Endodermal cell (in vitro differentiated cells): ENCODE results near the gene DLG2. TPM values are rescaled to one million over a fixed set of nuclear protein-coding genes. Genes with fewer than 3 reads are reported as not detected.

Source experiments
- DNase-seq: peaks from one replicate; pipeline ENCODE4 v3.0.0-alpha.2; 2017
- H3K27ac ChIP-seq: 2 replicates; pipeline ENCODE4 v1.5.1; 2013; ENCODE audit warnings: mild to moderate bottlenecking, low read depth, low read length, moderate library complexity
- H3K27me3 ChIP-seq: 2 replicates; pipeline ENCODE4 v1.6.1; 2013; ENCODE audit warnings: mild to moderate bottlenecking, low read length, moderate library complexity; ENCODE audit not compliant: insufficient read depth, control insufficient read depth, poor library complexity, severe bottlenecking
- H3K36me3 ChIP-seq: 2 replicates; pipeline ENCODE4 v1.7.0; 2013; ENCODE audit warnings: mild to moderate bottlenecking, low read length, moderate library complexity; ENCODE audit not compliant: control insufficient read depth, insufficient read depth
- H3K4me1 ChIP-seq: one replicate; pipeline ENCODE4 v1.7.0; 2013; ENCODE audit warnings: low read length; ENCODE audit not compliant: control insufficient read depth, insufficient read depth
- H3K4me3 ChIP-seq: 2 replicates; pipeline ENCODE4 v1.5.1; 2013; ENCODE audit warnings: mild to moderate bottlenecking, low read length, moderate library complexity
- H3K9ac ChIP-seq: 2 replicates; pipeline ENCODE4 v1.6.1; 2013; ENCODE audit warnings: mild to moderate bottlenecking, low read length, moderate library complexity; ENCODE audit not compliant: poor library complexity, severe bottlenecking; ENCODE audit errors: extremely low read depth
- H3K9me3 ChIP-seq: 2 replicates; pipeline ENCODE4 v1.6.1; 2013; ENCODE audit warnings: mild to moderate bottlenecking, low read length, moderate library complexity; ENCODE audit not compliant: control insufficient read depth
- H3K27ac Mint-ChIP-seq: 2 replicates; pipeline ENCODE4 v1.8.0; 2020; ENCODE audit warnings: mixed read lengths
- H3K27me3 Mint-ChIP-seq: 2 replicates; pipeline ENCODE4 v1.8.0; 2021; ENCODE audit warnings: mild to moderate bottlenecking, mixed read lengths; ENCODE audit not compliant: insufficient read depth
- H3K36me3 Mint-ChIP-seq: 2 replicates; pipeline ENCODE4 v1.8.0; 2020; ENCODE audit warnings: low read depth, mixed read lengths
- H3K4me1 Mint-ChIP-seq: 2 replicates; pipeline ENCODE4 v1.8.0; 2020; ENCODE audit warnings: mixed read lengths
- H3K4me3 Mint-ChIP-seq: 2 replicates; pipeline ENCODE4 v1.8.0; 2020; ENCODE audit warnings: mild to moderate bottlenecking, moderate library complexity, mixed read lengths
- H3K9me3 Mint-ChIP-seq: 2 replicates; pipeline ENCODE4 v1.8.0; 2020; ENCODE audit warnings: mild to moderate bottlenecking, mixed read lengths
- WGBS, 2 experiments: methylation state at CpG; one replicate each; pipeline versions ENCODE4 v1.1.5 to v1.1.7; 2013; ENCODE audit warnings: missing lambda C conversion rate in 2 of 2, mixed read lengths in 1 of 2; ENCODE audit not compliant: insufficient coverage in 1 of 2, insufficient read length in 1 of 2; 5-methylcytosine and 5-hydroxymethylcytosine counted together
- total RNA-seq, 2 donors: library from RNA; stranded (reverse); fragmentation: NEBNext Ultra II Directional in 1 of 2; extraction: Animal tissue kit (Norgen Biotek cat#: 25700) in 1 of 2; gene quantifications; 2 replicates in 1 of 2; 3 replicates in 1 of 2; pipeline ENCODE4 v1.2.1, GENCODE V29; 2021
- TF ChIP-seq, protein P1 (sequence below): fragments of 200-600 bp; sonication (generic); conservative IDR thresholded peaks from 2 replicates; pipeline ENCODE4 v1.5.0; 2021; ENCODE audit warnings: antibody characterized with exemption, mild to moderate bottlenecking

The DLG2 gene
- total RNA-seq, 2 donors from 2014 or later, result 9.6 to 10.6 TPM

DNA sequence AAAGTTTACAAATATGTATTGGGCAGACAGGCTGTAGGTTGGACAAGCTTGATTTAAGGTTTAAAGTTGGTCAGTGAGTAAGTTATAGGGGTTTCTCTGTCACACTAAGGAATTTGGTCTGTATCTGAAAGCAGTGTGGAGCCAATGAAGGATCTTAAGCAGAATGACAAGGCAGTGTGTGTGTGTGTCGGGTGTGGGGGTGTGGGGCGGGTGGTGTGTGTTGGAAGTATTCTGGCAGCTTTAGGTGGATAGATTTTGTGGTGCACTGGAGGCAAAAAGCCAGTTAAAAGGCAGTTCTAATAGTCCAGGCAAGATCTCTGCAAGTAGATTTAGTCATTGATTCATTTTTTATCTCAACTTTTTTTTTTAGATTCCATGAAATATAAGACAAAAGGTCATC is 1334.2 kb downstream of the DLG2 start:
- no peak for DNase-seq
- H3K27me3 ChIP-seq, result no peaks in the 10 kb centered on the region
- TF ChIP-seq, protein P1, sequence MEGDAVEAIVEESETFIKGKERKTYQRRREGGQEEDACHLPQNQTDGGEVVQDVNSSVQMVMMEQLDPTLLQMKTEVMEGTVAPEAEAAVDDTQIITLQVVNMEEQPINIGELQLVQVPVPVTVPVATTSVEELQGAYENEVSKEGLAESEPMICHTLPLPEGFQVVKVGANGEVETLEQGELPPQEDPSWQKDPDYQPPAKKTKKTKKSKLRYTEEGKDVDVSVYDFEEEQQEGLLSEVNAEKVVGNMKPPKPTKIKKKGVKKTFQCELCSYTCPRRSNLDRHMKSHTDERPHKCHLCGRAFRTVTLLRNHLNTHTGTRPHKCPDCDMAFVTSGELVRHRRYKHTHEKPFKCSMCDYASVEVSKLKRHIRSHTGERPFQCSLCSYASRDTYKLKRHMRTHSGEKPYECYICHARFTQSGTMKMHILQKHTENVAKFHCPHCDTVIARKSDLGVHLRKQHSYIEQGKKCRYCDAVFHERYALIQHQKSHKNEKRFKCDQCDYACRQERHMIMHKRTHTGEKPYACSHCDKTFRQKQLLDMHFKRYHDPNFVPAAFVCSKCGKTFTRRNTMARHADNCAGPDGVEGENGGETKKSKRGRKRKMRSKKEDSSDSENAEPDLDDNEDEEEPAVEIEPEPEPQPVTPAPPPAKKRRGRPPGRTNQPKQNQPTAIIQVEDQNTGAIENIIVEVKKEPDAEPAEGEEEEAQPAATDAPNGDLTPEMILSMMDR, result no peak
- no peaks in the 10 kb centered on the region for H3K27me3 Mint-ChIP-seq
- H3K4me3 Mint-ChIP-seq, result no peak overlapping the region
- H3K9ac ChIP-seq, result no peak overlapping the region
- no peaks in the 10 kb centered on the region for H3K4me1 ChIP-seq
- no peaks in the 10 kb centered on the region for H3K36me3 Mint-ChIP-seq
- no peak overlapping the region for H3K27ac Mint-ChIP-seq
- H3K27ac ChIP-seq, result no peak overlapping the region
- no peaks in the 10 kb centered on the region for H3K9me3 ChIP-seq
- H3K9me3 Mint-ChIP-seq, result no peaks in the 10 kb centered on the region
- H3K36me3 ChIP-seq, result no peaks in the 10 kb centered on the region
- H3K4me3 ChIP-seq, result no peak overlapping the region
- WGBS, 2 experiments, result 94 to 100% methylated on average over 1 to 2 of the region's 2 CpGs
- H3K4me1 Mint-ChIP-seq, result no peaks in the 10 kb centered on the region

DNA sequence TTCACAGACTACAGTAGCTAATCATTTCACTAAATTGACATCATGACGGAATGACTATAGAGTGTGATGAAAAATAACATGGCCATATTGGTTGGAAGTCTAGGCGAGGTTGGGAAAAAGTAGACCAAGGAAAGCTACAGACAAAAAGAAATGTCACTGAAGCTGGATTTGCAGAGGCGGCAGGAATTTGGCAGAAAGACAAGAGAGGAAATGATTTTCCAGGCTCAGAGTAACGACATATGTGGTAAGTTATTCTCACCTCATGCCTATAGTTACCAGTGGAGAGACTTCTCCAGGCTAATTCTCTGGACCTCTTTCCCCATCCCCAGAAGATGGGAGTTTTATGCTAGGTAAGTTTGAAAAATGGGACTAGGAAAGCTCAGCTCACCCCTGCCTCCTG is 1335.1 kb downstream of the DLG2 start:
- Histone ChIP-seq H3K4me3 (no peak overlapping the region), H3K27ac (no peak overlapping the region), H3K4me1 (no peaks in the 10 kb centered on the region), H3K9ac (no peak overlapping the region), H3K27me3 (no peaks in the 10 kb centered on the region), H3K36me3 (no peaks in the 10 kb centered on the region), H3K9me3 (no peaks in the 10 kb centered on the region)
- no peaks in the 10 kb centered on the region for H3K27me3 Mint-ChIP-seq
- 90 to 92% methylated on average over 4 of the region's 4 CpGs for WGBS, 2 experiments
- no peak overlapping the region for H3K27ac Mint-ChIP-seq
- DNase-seq, result no peak
- no peak overlapping the region for H3K4me3 Mint-ChIP-seq
- no peaks in the 10 kb centered on the region for H3K9me3 Mint-ChIP-seq
- no peaks in the 10 kb centered on the region for H3K36me3 Mint-ChIP-seq
- no peaks in the 10 kb centered on the region for H3K4me1 Mint-ChIP-seq
- TF ChIP-seq, protein P1, result no peak

DNA sequence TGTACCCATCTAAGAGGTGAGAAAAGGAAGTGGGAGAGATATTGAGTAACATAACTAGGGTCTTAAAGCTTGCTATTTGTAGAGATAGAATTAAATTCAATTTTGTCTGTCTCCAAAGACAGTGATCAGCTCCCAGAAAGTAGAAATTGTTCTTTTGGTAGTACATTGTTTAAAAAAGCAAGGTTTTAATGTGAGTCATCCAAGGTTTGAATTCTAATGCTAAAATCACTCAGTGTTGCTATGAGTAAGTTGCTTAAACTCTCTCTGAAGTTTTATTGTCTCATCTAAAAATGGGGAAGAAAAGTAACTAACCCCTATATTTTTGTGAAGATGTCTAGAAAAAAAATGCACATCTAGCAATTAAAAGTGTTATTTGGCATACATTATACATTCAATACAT is 1336.5 kb downstream of the DLG2 start:
- H3K27ac ChIP-seq, result no peak overlapping the region
- TF ChIP-seq, protein P1, result no peak
- no peaks in the 10 kb centered on the region for H3K36me3 ChIP-seq
- Mint-ChIP-seq H3K4me3 (no peak overlapping the region), H3K27ac (no peak overlapping the region), H3K9me3 (no peaks in the 10 kb centered on the region), H3K27me3 (no peaks in the 10 kb centered on the region), H3K36me3 (no peaks in the 10 kb centered on the region), H3K4me1 (no peaks in the 10 kb centered on the region)
- H3K4me3 ChIP-seq, result no peak overlapping the region
- no peaks in the 10 kb centered on the region for H3K9me3 ChIP-seq
- H3K27me3 ChIP-seq, result no peaks in the 10 kb centered on the region
- DNase-seq, result no peak
- no peak overlapping the region for H3K9ac ChIP-seq
- H3K4me1 ChIP-seq, result no peaks in the 10 kb centered on the region
